Spleen (tissue), 11 donors: Measurements from ENCODE around the gene DPM3. TPM values are rescaled to one million over a fixed set of nuclear protein-coding genes. Genes with fewer than 3 reads are reported as not detected.

Source experiments
- DNase-seq: peaks from one replicate; pipeline ENCODE4 v3.0.0-alpha.2; 2020
- H3K27ac ChIP-seq, 8 donors: fragments of 200-600 bp; sonication (generic) in 7 of 8; 1 replicate in 4 of 8; 2 replicates in 4 of 8; pipeline versions ENCODE4 v1.5.0 to v1.8.0; 2016 to 2021; ENCODE audit warnings: inconsistent platforms in 4 of 8, mild to moderate bottlenecking in 4 of 8, moderate library complexity in 1 of 8
- H3K27me3 ChIP-seq, 7 donors: fragments of 200-600 bp; sonication (generic) in 6 of 7; replicated peaks in 1 of 7; 1 replicate in 4 of 7; 2 replicates in 3 of 7; pipeline versions ENCODE4 v1.5.0 to v1.8.0; 2016 to 2021; ENCODE audit warnings: inconsistent platforms in 3 of 7, mild to moderate bottlenecking in 1 of 7
- H3K36me3 ChIP-seq, 6 donors: fragments of 200-600 bp; sonication (generic) in 5 of 6; 1 replicate in 4 of 6; 2 replicates in 2 of 6; pipeline versions ENCODE4 v1.5.0 to v1.8.0; 2016 to 2021; ENCODE audit warnings: inconsistent platforms in 2 of 6
- H3K4me1 ChIP-seq, 6 donors: fragments of 200-600 bp; sonication (generic) in 5 of 6; 1 replicate in 3 of 6; 2 replicates in 3 of 6; pipeline versions ENCODE4 v1.5.0 to v1.8.0; 2016 to 2021; ENCODE audit warnings: inconsistent platforms in 3 of 6
- H3K4me3 ChIP-seq, 8 donors: fragments of 200-600 bp; sonication (generic) in 7 of 8; 1 replicate in 4 of 8; 2 replicates in 4 of 8; pipeline versions ENCODE4 v1.5.0 to v1.8.0; 2016 to 2021; ENCODE audit warnings: inconsistent platforms in 4 of 8, mild to moderate bottlenecking in 4 of 8, moderate library complexity in 2 of 8
- H3K9me3 ChIP-seq, 8 donors: fragments of 200-600 bp; sonication (generic) in 7 of 8; 1 replicate in 4 of 8; 2 replicates in 4 of 8; pipeline versions ENCODE4 v1.5.0 to v1.8.0; 2016 to 2021; ENCODE audit warnings: inconsistent platforms in 4 of 8
- CTCF ChIP-seq, 11 experiments: fragments of 200-600 bp in 7 of 11; fragments of 450-650 bp in 4 of 11; sonication (generic) in 4 of 11; IDR thresholded peaks in 8 of 11; conservative IDR thresholded peaks in 3 of 11; 1 replicate in 7 of 11; 2 replicates in 4 of 11; pipeline versions ENCODE4 v1.4.0 to v1.8.0; 2016 to 2021; ENCODE audit warnings: antibody characterized with exemption in 11 of 11, inconsistent platforms in 4 of 11, mild to moderate bottlenecking in 1 of 11
- POLR2A ChIP-seq, 3 donors: fragments of 450-650 bp; IDR thresholded peaks; one replicate each; pipeline ENCODE4 v1.5.1; 2017; ENCODE audit warnings: antibody characterized with exemption in 3 of 3, mild to moderate bottlenecking in 1 of 3
- POLR2AphosphoS5 ChIP-seq, 3 donors: sonication (generic); formaldehyde crosslinking; IDR thresholded peaks; one replicate each; pipeline ENCODE4 v1.5.1; 2017; ENCODE audit warnings: antibody characterized with exemption in 3 of 3
- WGBS, 5 donors: extraction: QIAGEN DNeasy Blood & Tissue Kit in 3 of 5; methylation state at CpG; one replicate each; pipeline versions ENCODE4 v1.1.5 to v1.1.7; 2013 to 2018; 5-methylcytosine and 5-hydroxymethylcytosine counted together
- intact Hi-C: fragments of 100-400 bp; cut with DNase I; formaldehyde crosslinking; loops from one replicate; pipeline ENCODE4 v1.15.0; 2023; ENCODE audit warnings: low total_unique reads
- polyA plus RNA-seq, 3 donors: library from polyadenylated mRNA; stranded (reverse); fragments of 200-250 nt; gene quantifications; one replicate each; pipeline ENCODE4 v1.2.1, GENCODE V29; 2013
- total RNA-seq, 7 donors: library from RNA; depleted of rRNA in 3 of 7; stranded (reverse); fragments of >200 nt in 3 of 7; fragmentation: NEBNext Ultra II Directional in 4 of 7; extraction: Animal tissue kit (Norgen Biotek cat#: 25700) in 4 of 7; gene quantifications; one replicate each; pipeline versions ENCODE4 v1.1.0 to v1.2.1, GENCODE V29; 2016 to 2021
- donor health status: healthy with polysubstance abuse.
- donor health status: DM: no; HTN: no; CAD: no; lungs with moderate emphysema.
- donor health status: DM: no; HTN: no; CAD: no.
- donor health status: Bipolar disorder and iron deficiency.
- donor health status: healthy.
- donor health status: DM: no; HTN: no; CAD: no.
- donor health status: DM: yes; HTN: yes; CAD: no.

The DPM3 gene
- total and polyA plus RNA-seq, 10 donors: 25.0 to 262 (median 54.1) TPM

DNA sequence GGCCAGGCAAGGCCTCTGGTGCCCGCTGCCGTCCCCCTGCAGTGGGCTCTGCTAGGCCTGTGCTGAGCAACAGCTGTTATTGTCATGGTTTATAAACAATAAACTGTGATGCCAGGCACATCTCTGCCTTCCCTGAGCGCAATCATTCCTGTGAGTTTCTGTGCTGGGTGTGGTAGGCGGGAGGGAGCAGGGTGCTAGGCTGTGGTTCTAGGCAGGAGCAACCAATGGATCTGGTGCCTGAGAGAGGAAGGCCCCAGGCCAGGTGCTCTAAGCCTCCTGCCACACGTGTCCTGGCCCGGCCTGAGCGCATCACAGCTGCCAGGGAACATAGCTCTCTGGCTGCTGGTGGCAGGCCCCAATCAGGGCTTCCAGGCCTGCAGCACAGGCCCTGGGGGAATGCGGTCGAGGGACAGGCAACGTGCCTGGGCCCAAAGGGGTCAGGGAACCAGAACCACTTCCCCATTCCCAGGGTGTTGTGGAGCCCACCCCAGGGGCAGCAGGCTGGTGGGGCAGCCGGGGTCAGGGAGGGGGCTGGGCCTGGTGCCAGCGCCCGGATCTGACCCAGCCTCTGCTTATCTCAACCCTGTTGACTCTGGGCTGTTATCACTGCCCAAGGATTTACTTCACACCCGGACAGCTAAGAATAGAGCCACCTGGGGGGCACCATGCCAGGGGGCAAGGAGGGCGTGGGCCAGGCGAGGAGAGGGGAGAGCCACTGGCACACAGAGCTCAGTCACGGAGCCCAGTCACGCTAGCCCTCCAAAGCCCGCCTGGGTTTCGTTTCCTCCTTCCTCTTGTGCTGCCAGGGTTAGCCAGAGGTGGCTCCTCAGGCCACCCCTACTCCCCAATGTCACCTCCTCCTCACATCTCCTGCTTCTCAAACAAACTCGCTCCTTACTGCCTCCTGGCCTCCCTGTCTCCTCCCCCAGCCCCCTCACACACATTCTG is 44.8 kb upstream of the DPM3 start:
- WGBS, 5 donors: 55 to 65% (median 59%) methylated on average over 13 to 21 of the region's 21 CpGs

DNA sequence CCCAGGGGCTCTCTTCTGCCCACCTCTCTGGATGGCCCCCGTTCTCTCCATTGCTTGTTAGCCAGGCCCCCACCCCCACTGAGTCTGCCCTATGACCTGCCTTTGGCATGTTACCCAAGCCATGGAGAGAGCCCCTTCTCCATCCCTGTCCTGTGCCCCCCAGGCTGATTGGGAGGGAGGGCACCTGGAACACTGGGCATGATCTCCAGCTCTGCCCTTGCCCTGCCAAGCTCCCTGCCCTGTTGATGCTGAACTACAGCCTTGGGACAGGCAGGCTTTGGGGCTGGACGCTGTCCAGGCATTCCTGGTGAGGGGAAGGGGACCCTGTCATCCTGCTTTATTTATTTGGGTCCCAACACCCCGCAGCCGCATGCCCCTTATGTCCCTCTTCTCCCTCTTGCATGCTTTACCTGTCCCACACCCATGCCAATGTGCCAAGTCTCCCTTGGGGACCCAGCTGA is 44.0 kb upstream of the DPM3 start:
- Histone ChIP-seq H3K27ac (peak overlapping the region in 5 of 8 donors; percentile 54 to 82 (median 73)), H3K27me3 (no peaks in the 10 kb centered on the region), H3K4me1 (peaks cover 9 to 36% (median 27%) of the 10 kb centered on the region in 6 donors), H3K36me3 (peaks cover 0 to 12% (median 0%) of the 10 kb centered on the region in 6 donors), H3K9me3 (no peaks in the 10 kb centered on the region), H3K4me3 (no peak overlapping the region)
- WGBS, 5 donors: 89 to 96% (median 91%) methylated on average over 4 of the region's 4 CpGs
- TF ChIP-seq POLR2A (IDR thresholded peaks at IDR 0.05) (no peak), CTCF (IDR thresholded peaks at IDR 0.05 in 8 of 11, conservative IDR thresholded peaks at IDR 0.05 in 3 of 11) (no peak), POLR2AphosphoS5 (IDR thresholded peaks at IDR 0.05) (no peak)
- no peak for DNase-seq
- intact Hi-C loops: no loop called here

More for the DNA sequence above, 44.8 kb upstream of the DPM3 start:
- H3K4me1 ChIP-seq: peaks cover 9 to 34% (median 27%) of the 10 kb centered on the region in 6 donors
- no peaks in the 10 kb centered on the region for H3K27me3 ChIP-seq
- H3K27ac ChIP-seq: peak overlapping the region in 7 of 8 donors; percentile 20 to 82 (median 56)
- peaks cover 0 to 4% (median 0%) of the 10 kb centered on the region in 6 donors for H3K36me3 ChIP-seq
- H3K9me3 ChIP-seq: no peaks in the 10 kb centered on the region
- H3K4me3 ChIP-seq: no peak overlapping the region
- intact Hi-C loops: no loop called here
- TF ChIP-seq POLR2A (IDR thresholded peaks at IDR 0.05): no peak
- TF ChIP-seq CTCF (IDR thresholded peaks at IDR 0.05 in 8 of 11, conservative IDR thresholded peaks at IDR 0.05 in 3 of 11): peak in 5 of 11 experiments; percentile 12 to 32 (median 20)
- TF ChIP-seq POLR2AphosphoS5 (IDR thresholded peaks at IDR 0.05): peak in 2 of 3 donors; percentile 53 to 59
- DNase-seq: peak; percentile 88

- DNase-seq: no peak
- no peak for TF ChIP-seq POLR2A (IDR thresholded peaks at IDR 0.05)
- peak; percentile 54 to 75 (median 54) for TF ChIP-seq POLR2AphosphoS5 (IDR thresholded peaks at IDR 0.05)
These were observed 43.5 kb upstream of the DPM3 start for GRCh38 chr1:155183775-155184221.

DNA sequence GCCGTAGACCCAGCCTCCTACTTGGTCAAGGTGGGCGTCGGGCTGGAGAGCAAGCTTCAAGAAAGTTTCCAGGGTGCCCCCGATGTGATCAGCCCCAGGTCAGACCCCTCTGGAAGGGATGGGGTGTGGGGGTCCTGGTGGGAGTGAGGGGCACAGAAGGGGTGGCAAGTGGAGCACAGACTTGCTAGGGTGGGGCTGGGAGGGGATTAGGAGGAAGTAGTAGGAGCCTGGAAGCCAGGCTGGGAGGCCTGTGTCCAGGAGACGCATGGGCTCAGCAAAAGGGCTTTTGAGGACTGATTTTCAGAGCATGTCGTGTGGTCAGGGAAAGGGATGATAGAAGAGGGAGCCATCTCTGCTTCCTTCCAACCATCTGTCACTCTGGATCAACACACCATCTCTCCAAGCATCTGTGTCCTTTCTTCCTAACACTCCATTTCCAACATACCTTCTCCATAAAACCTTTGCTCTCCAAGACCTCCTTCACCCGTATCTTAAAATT is 41.8 kb upstream of the DPM3 start:
- no peak for DNase-seq
- peaks cover 0 to 23% (median 0%) of the 10 kb centered on the region in 6 donors for H3K36me3 ChIP-seq

More at GRCh38 chr1:155183775-155184221, 43.5 kb upstream of the DPM3 start:
- Histone ChIP-seq H3K4me3 (no peak overlapping the region), H3K36me3 (peaks cover 0 to 16% (median 0%) of the 10 kb centered on the region in 6 donors), H3K9me3 (no peaks in the 10 kb centered on the region), H3K27me3 (no peaks in the 10 kb centered on the region), H3K27ac (peak overlapping the region in 3 of 8 donors; percentile 73 to 82 (median 74)), H3K4me1 (peaks cover 9 to 42% (median 27%) of the 10 kb centered on the region in 6 donors)
- intact Hi-C loops: no loop called here
- 76 to 91% (median 77%) methylated on average over 17 to 20 of the region's 20 CpGs for WGBS, 5 donors

More for the DNA sequence above, 41.8 kb upstream of the DPM3 start:
- Histone ChIP-seq H3K4me1 (peaks cover 9 to 55% (median 30%) of the 10 kb centered on the region in 6 donors), H3K27ac (no peak overlapping the region), H3K4me3 (no peak overlapping the region), H3K9me3 (no peaks in the 10 kb centered on the region), H3K27me3 (no peaks in the 10 kb centered on the region)
- WGBS, 5 donors: 90 to 95% (median 92%) methylated on average over 7 of the region's 7 CpGs
- TF ChIP-seq POLR2AphosphoS5 (IDR thresholded peaks at IDR 0.05) (no peak), CTCF (IDR thresholded peaks at IDR 0.05 in 8 of 11, conservative IDR thresholded peaks at IDR 0.05 in 3 of 11) (no peak), POLR2A (IDR thresholded peaks at IDR 0.05) (no peak)
- intact Hi-C loops: no loop called here
